GM21390 (cell line): ENCODE results near the gene GRID1.

Source experiments
- ATAC-seq: cut with Tn5 transposase; IDR thresholded peaks from one replicate; pipeline ENCODE4 v1.9.1; 2021; ENCODE audit not compliant: unreplicated experiment

GRID1 gene

GRCh38 chr10:86295351-86295750 lies 71.2 kb downstream of the GRID1 start:
- no peak for ATAC-seq

- ATAC-seq = no peak
Measured at GRCh38 chr10:86294346-86295265, 72.0 kb downstream of the GRID1 start.

GRCh38 chr10:86293396-86293791 lies 73.2 kb downstream of the GRID1 start:
- no peak for ATAC-seq

- ATAC-seq = no peak
Measured at GRCh38 chr10:86292462-86293395, 73.9 kb downstream of the GRID1 start.

- no peak for ATAC-seq
Measured at GRCh38 chr10:86291616-86292340, 74.8 kb downstream of the GRID1 start.

GRCh38 chr10:86290933-86291615 lies 75.5 kb downstream of the GRID1 start:
- ATAC-seq = no peak

- ATAC-seq = no peak
Measured at GRCh38 chr10:86289577-86289868, 77.1 kb downstream of the GRID1 start.

- no peak for ATAC-seq
Measured at GRCh38 chr10:86288695-86289576, 77.7 kb downstream of the GRID1 start.

- no peak for ATAC-seq
Measured at GRCh38 chr10:86287966-86288579, 78.5 kb downstream of the GRID1 start.

- no peak for ATAC-seq
Measured at GRCh38 chr10:86287110-86287793, 79.3 kb downstream of the GRID1 start.

- no peak for ATAC-seq
Measured at GRCh38 chr10:86286236-86287109, 80.1 kb downstream of the GRID1 start.

- ATAC-seq = no peak
Measured at GRCh38 chr10:86285136-86285790, 81.3 kb downstream of the GRID1 start.

GRCh38 chr10:86284355-86285105 lies 82.1 kb downstream of the GRID1 start:
- no peak for ATAC-seq

- ATAC-seq = no peak
Measured at GRCh38 chr10:86283466-86284287, 82.9 kb downstream of the GRID1 start.

- no peak for ATAC-seq
Measured at GRCh38 chr10:86282664-86283465, 83.7 kb downstream of the GRID1 start.
